ENCODE results near the gene SLC38A11. TPM values are rescaled to one million over a fixed set of nuclear protein-coding genes. Genes with fewer than 3 reads are reported as not detected.

SLC38A11 gene
- total RNA-seq, 2 experiments from 2014 or later: not detected

DNA sequence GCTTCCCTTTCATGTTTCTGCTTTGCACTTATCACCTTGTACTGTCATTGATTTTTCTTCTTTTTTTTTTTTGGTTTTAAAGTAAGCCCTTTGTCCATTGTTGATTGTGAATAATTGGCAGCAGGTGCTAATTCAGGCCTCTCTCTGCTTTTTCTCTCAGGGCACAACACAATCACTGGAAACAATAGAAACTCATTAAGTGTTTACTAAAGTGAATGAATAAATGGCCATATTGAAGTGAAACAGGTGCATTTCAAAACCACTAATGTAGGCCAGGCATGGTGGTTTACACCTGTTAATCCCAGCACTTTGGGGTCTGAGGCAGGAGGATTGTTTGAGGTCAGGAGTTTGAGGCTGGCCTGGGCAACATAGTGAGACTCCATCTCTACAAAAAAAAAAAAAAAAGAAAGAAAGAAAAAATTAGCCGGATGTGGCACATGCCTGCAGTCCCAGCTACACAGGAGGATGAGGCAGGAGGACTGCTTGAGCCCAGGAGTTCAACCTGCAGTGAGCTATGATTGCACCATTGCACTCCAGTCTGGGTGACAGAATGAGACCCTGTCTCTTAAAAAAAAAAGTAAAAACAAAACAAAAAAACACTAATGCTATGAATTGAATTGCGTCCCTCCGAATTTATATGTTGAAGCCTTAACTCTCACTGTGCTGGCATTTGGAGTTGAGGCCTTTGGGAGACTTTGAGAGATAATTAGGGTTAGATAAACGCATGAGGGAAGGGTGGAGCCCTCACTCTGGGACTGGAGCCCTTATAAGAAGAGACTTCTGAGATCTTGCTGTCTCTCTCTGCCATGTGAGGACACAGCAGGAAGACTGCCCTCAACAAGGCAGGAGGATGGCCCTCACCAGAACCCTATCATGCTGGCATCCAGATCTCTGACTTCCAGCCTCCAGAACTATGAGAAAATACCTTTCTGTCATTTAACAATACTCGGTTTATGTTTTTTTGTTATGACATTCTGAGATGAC lies 19.9 kb downstream of the SLC38A11 start:
- H3K4me2 ChIP-seq (ENCODE audit: low read length): no peak overlapping the region
- no TSS peak for BruUV-seq (replicated peaks)
- H3K27ac ChIP-seq (ENCODE audit: low read depth, low read length, poor library complexity, severe bottlenecking): no peak overlapping the region
- no peak overlapping the region for H3K4me3 ChIP-seq (ENCODE audit: low read depth, low read length, poor library complexity, severe bottlenecking)
- no peaks in the 10 kb centered on the region for H3K4me1 ChIP-seq (ENCODE audit: insufficient read depth, low read length, poor library complexity, severe bottlenecking)
- H3K9me2 ChIP-seq (ENCODE audit: insufficient read depth, low read length): no peaks in the 10 kb centered on the region
- H3K79me2 ChIP-seq (ENCODE audit: insufficient read depth, low read depth, low read length): no peaks in the 10 kb centered on the region
- CTCF ChIA-PET (ENCODE audit: unreplicated experiment): no interaction called here
- no peak for DNase-seq (ENCODE audit: low spot score)
- intact Hi-C loops (cut with micrococcal nuclease; ENCODE audit: unreplicated experiment): no loop called here
- POLR2A ChIA-PET: interaction anchor here (0.6 to 0.7 kb wide), 2 partner anchors 9 to 200 kb away, joined by 3 read pairs; no protein-coding TSS in a partner anchor
- no peaks in the 10 kb centered on the region for H4K20me1 ChIP-seq (ENCODE audit: insufficient read depth, low read length)
- no peaks in the 10 kb centered on the region for H3K36me3 ChIP-seq (ENCODE audit: insufficient read depth, low read length)
- no peaks in the 10 kb centered on the region for H3K9me3 ChIP-seq (ENCODE audit: low read length)
- TF ChIP-seq EZH2phosphoT487 (IDR thresholded peaks at IDR 0.05; ENCODE audit: borderline replicate concordance, low read depth, low read length) (no peak), CTCF (conservative IDR thresholded peaks at IDR 0.05; ENCODE audit: low read length) (no peak)
- H2AFZ ChIP-seq (ENCODE audit: low read length): no peak overlapping the region

- no peak for DNase-seq (ENCODE audit: low spot score)
- intact Hi-C loops (cut with micrococcal nuclease; ENCODE audit: unreplicated experiment): no loop called here
- H3K9me3 ChIP-seq (ENCODE audit: low read length): no peaks in the 10 kb centered on the region
- H3K36me3 ChIP-seq (ENCODE audit: insufficient read depth, low read length): no peaks in the 10 kb centered on the region
- no peak overlapping the region for H2AFZ ChIP-seq (ENCODE audit: low read length)
- no peaks in the 10 kb centered on the region for H3K9me2 ChIP-seq (ENCODE audit: insufficient read depth, low read length)
- POLR2A ChIA-PET: interaction anchor here (0.6 to 1.5 kb wide), 3 partner anchors 8 to 18 kb away, joined by 3 read pairs; no protein-coding TSS in a partner anchor
- TF ChIP-seq CTCF (conservative IDR thresholded peaks at IDR 0.05; ENCODE audit: low read length): no peak
- no peak for TF ChIP-seq EZH2phosphoT487 (IDR thresholded peaks at IDR 0.05; ENCODE audit: borderline replicate concordance, low read depth, low read length)
- no peak overlapping the region for H3K4me3 ChIP-seq (ENCODE audit: low read depth, low read length, poor library complexity, severe bottlenecking)
- H3K4me1 ChIP-seq (ENCODE audit: insufficient read depth, low read length, poor library complexity, severe bottlenecking): no peaks in the 10 kb centered on the region
- no peak overlapping the region for H3K4me2 ChIP-seq (ENCODE audit: low read length)
- no peaks in the 10 kb centered on the region for H4K20me1 ChIP-seq (ENCODE audit: insufficient read depth, low read length)
- H3K79me2 ChIP-seq (ENCODE audit: insufficient read depth, low read depth, low read length): no peaks in the 10 kb centered on the region
- no peak overlapping the region for H3K27ac ChIP-seq (ENCODE audit: low read depth, low read length, poor library complexity, severe bottlenecking)
- BruUV-seq (replicated peaks): no TSS peak
- CTCF ChIA-PET (ENCODE audit: unreplicated experiment): no interaction called here
These were observed 20.8 kb downstream of the SLC38A11 start for GRCh38 chr2:164934401-164935117.

Measured in OCI-LY7 (cell line).